SK-N-SH (cell line): ENCODE data around the gene ITM2C. TPM values are rescaled to one million over a fixed set of nuclear protein-coding genes. Genes with fewer than 3 reads are reported as not detected.

Source experiments
- CTCF ChIA-PET: fragments of 300-600, 350-600 bp; formaldehyde crosslinking; extraction: SDS; loops from one replicate; lab custom pipeline; 2021; lab: Yijun Ruan, JAX
- POLR2A ChIA-PET: fragments of 350-600 bp; sonication (Branson Sonifier 250); formaldehyde crosslinking; extraction: SDS; loops from one replicate; lab custom pipeline; 2020; ENCODE audit warnings: antibody characterized with exemption, inconsistent platforms; lab: Yijun Ruan, JAX
- DNase-seq: peaks from one replicate; pipeline ENCODE4 v3.0.0; 2012
- H2AFZ ChIP-seq: fragments of 200-600 bp; sonication (generic); 2 replicates; pipeline ENCODE4 v1.8.1; 2016; ENCODE audit warnings: antibody characterized with exemption, mild to moderate bottlenecking, low read depth
- H3F3A ChIP-seq: fragments of 200-600 bp; sonication (generic); replicated peaks from 2 replicates; pipeline ENCODE3; 2016; ENCODE audit warnings: antibody characterized with exemption, mild to moderate bottlenecking; ENCODE audit not compliant: insufficient read depth
- H3K27ac ChIP-seq, 2 experiments: fragments of 200-500 bp in 1 of 2; fragments of 200-600 bp in 1 of 2; sonication (Bioruptor generic) in 1 of 2; sonication (generic), shearing (Covaris generic) in 1 of 2; 2 replicates each; pipeline versions ENCODE4 v1.5.1 to v1.6.1; 2014 to 2016; ENCODE audit warnings: low read depth in 2 of 2, inconsistent platforms in 1 of 2, low read length in 1 of 2, mild to moderate bottlenecking in 1 of 2, mixed read lengths in 1 of 2
- H3K27me3 ChIP-seq: fragments of 200-600 bp; sonication (generic), shearing (Covaris generic); 2 replicates; pipeline ENCODE4 v1.6.1; 2016; ENCODE audit warnings: mixed run types; ENCODE audit not compliant: insufficient read depth
- H3K36me3 ChIP-seq, 2 experiments: fragments of 200-500 bp in 1 of 2; fragments of 200-600 bp in 1 of 2; sonication (Bioruptor generic) in 1 of 2; sonication (generic) in 1 of 2; replicated peaks in 1 of 2; 2 replicates each; pipeline versions ENCODE3 to v1.5.1; 2014 to 2016; ENCODE audit warnings: low read length in 1 of 2, mild to moderate bottlenecking in 1 of 2; ENCODE audit not compliant: insufficient read depth in 2 of 2, control insufficient read depth in 1 of 2
- H3K4me1 ChIP-seq, 2 experiments: fragments of 200-500 bp in 1 of 2; fragments of 200-600 bp in 1 of 2; sonication (Bioruptor generic) in 1 of 2; sonication (generic), shearing (Covaris generic) in 1 of 2; 2 replicates each; pipeline versions ENCODE4 v1.5.1 to v1.6.1; 2014 to 2016; ENCODE audit warnings: low read depth in 1 of 2, low read length in 1 of 2, mixed run types in 1 of 2; ENCODE audit not compliant: insufficient read depth in 2 of 2, control insufficient read depth in 1 of 2
- H3K4me2 ChIP-seq: fragments of 200-600 bp; sonication (generic), shearing (Covaris generic); 2 replicates; pipeline ENCODE4 v1.6.1; 2017; ENCODE audit warnings: mixed run types
- H3K4me3 ChIP-seq, 2 experiments: fragments of 200-500 bp in 1 of 2; fragments of 200-600 bp in 1 of 2; sonication (Bioruptor generic) in 1 of 2; sonication (generic), shearing (Covaris generic) in 1 of 2; 2 replicates each; pipeline versions ENCODE4 v1.5.1 to v1.8.1; 2014 to 2016; ENCODE audit warnings: low read depth in 2 of 2, inconsistent platforms in 1 of 2, low read length in 1 of 2, mild to moderate bottlenecking in 1 of 2, mixed read lengths in 1 of 2, moderate library complexity in 1 of 2
- H3K79me2 ChIP-seq: fragments of 200-600 bp; sonication (generic); 2 replicates; pipeline ENCODE4 v1.8.1; 2017; ENCODE audit warnings: mild to moderate bottlenecking; ENCODE audit not compliant: insufficient read depth
- H3K9ac ChIP-seq: fragments of 200-600 bp; sonication (generic); 2 replicates; pipeline ENCODE4 v1.6.1; 2017; ENCODE audit warnings: mixed run types
- H3K9me2 ChIP-seq: fragments of 200-600 bp; sonication (generic); 2 replicates; pipeline ENCODE4 v1.6.1; 2017; ENCODE audit warnings: mixed run types
- H3K9me3 ChIP-seq: fragments of 200-600 bp; sonication (generic); 2 replicates; pipeline ENCODE4 v1.6.1; 2017; ENCODE audit warnings: mixed run types, mild to moderate bottlenecking, moderate library complexity
- H4K20me1 ChIP-seq: fragments of 200-600 bp; sonication (generic); 2 replicates; pipeline ENCODE4 v1.6.1; 2017; ENCODE audit warnings: mild to moderate bottlenecking, mixed run types; ENCODE audit not compliant: insufficient read depth
- EZH2phosphoT487 ChIP-seq: fragments of 200-600 bp; sonication (generic); IDR thresholded peaks from 2 replicates; pipeline ENCODE4 v1.6.1; 2017; ENCODE audit warnings: low read depth, mixed run types, mild to moderate bottlenecking, antibody characterized with exemption, moderate library complexity, borderline replicate concordance
- IRF3 ChIP-seq: fragments of 150-350 bp; IDR thresholded peaks from 2 replicates; pipeline ENCODE4 v1.6.1; 2016; ENCODE audit warnings: mild to moderate bottlenecking, low read depth, low read length
- MXI1 ChIP-seq: IDR thresholded peaks from 2 replicates; pipeline ENCODE4 v1.6.1; 2012; ENCODE audit warnings: mild to moderate bottlenecking, low read depth, low read length, improper control_type of control experiment
- RAD21 ChIP-seq: IDR thresholded peaks from 2 replicates; pipeline ENCODE4 v1.6.1; 2012; ENCODE audit warnings: mild to moderate bottlenecking, low read length
- TAF1 ChIP-seq: IDR thresholded peaks from 2 replicates; pipeline ENCODE4 v1.6.1; 2012; ENCODE audit warnings: low read depth, mild to moderate bottlenecking, low read length, moderate library complexity, borderline replicate concordance
- TCF12 ChIP-seq: IDR thresholded peaks from 2 replicates; pipeline ENCODE4 v1.4.0; 2012
- WGBS: methylation state at CpG from one replicate; pipeline ENCODE4 v1.1.6; 2017; ENCODE audit warnings: low lambda C conversion rate; 5-methylcytosine and 5-hydroxymethylcytosine counted together
- polyA plus RNA-seq, 3 experiments: library from polyadenylated mRNA; depleted of rRNA; stranded (reverse); fragments of >200 nt; gene quantifications; 2 replicates each; pipeline ENCODE4 v1.2.3, GENCODE V29; 2012
- TF ChIP-seq, protein P1 (sequence below): fragments of 200-600 bp; sonication (generic); IDR thresholded peaks from 2 replicates; pipeline ENCODE4 v1.6.1; 2017; ENCODE audit warnings: antibody characterized with exemption, mild to moderate bottlenecking, moderate library complexity

ITM2C gene
- polyA plus RNA-seq, 1 of the 3 experiments (the other 2 are of a cell fraction): 288 TPM

DNA sequence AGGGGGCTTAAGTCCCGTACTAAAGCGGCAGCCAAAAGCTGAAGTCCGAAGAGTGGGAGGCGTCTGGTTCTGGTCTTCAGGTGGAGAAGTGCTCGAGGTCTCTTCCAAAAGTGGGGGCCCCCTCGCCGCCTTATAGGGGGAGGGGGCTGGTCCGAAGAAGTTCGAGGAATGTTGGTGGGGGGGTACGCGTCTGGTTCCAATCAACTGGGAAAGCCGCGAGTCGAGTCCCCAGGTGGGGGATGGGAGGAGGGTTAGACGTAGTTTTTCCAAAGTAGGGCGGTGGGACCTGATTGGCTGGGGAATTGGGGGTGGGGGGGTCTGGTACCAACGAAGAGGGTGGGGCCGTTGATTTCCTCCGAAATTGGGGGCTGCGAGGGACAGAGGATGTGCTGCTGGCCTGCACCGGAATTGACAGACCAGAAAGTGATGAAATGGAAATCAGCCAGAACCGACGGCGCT lies 594 bp downstream of the ITM2C start:
- POLR2A ChIA-PET: no interaction called here
- Histone ChIP-seq H3K36me3 (no peaks in the 10 kb centered on the region), H2AFZ (peak overlapping the region; percentile 99)

GRCh38 chr2:230865766-230866755 lies 1.3 kb downstream of the ITM2C start:
- H3K9me2 ChIP-seq: no peaks in the 10 kb centered on the region
- CTCF ChIA-PET: interaction anchor here (0.9 to 7.9 kb wide), 13 partner anchors 12 to 191 kb away, joined by 3 to 58 read pairs (median 7); partner anchors contain the start of gene PSMD1
- H3K27me3 ChIP-seq: no peaks in the 10 kb centered on the region
- H3K9ac ChIP-seq: peak overlapping the region; percentile 23; the same call in 1 of the 2 replicates
- H3K36me3 ChIP-seq: no peaks in the 10 kb centered on the region
- peaks cover 26% of the 10 kb centered on the region; the same call in 1 of the 2 replicates for H4K20me1 ChIP-seq
- 15% methylated on average over 18 of the region's 35 CpGs for WGBS
- TF ChIP-seq MXI1: peak; percentile 40; the same call in 1 of the 2 replicates
- TF ChIP-seq, protein P1, sequence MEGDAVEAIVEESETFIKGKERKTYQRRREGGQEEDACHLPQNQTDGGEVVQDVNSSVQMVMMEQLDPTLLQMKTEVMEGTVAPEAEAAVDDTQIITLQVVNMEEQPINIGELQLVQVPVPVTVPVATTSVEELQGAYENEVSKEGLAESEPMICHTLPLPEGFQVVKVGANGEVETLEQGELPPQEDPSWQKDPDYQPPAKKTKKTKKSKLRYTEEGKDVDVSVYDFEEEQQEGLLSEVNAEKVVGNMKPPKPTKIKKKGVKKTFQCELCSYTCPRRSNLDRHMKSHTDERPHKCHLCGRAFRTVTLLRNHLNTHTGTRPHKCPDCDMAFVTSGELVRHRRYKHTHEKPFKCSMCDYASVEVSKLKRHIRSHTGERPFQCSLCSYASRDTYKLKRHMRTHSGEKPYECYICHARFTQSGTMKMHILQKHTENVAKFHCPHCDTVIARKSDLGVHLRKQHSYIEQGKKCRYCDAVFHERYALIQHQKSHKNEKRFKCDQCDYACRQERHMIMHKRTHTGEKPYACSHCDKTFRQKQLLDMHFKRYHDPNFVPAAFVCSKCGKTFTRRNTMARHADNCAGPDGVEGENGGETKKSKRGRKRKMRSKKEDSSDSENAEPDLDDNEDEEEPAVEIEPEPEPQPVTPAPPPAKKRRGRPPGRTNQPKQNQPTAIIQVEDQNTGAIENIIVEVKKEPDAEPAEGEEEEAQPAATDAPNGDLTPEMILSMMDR: peak; percentile 24; the same call in 1 of the 2 replicates
- no peak for TF ChIP-seq TAF1
- peak; percentile 81 for DNase-seq
- H3K4me3 ChIP-seq: peak overlapping the region; percentile 89 to 95
- peaks cover 9% of the 10 kb centered on the region for H3F3A ChIP-seq
- POLR2A ChIA-PET: no interaction called here
- no peak overlapping the region for H2AFZ ChIP-seq
- H3K4me2 ChIP-seq: peak overlapping the region; percentile 97
- H3K27ac ChIP-seq: peak overlapping the region in 1 of 2 experiments; percentile 86; a peak in 2 of 4 replicates
- H3K79me2 ChIP-seq: no peaks in the 10 kb centered on the region
- H3K9me3 ChIP-seq: no peaks in the 10 kb centered on the region
- peaks cover 39 to 54% of the 10 kb centered on the region in 2 experiments for H3K4me1 ChIP-seq

More for the DNA sequence above, 594 bp downstream of the ITM2C start:
- Histone ChIP-seq H3K9me2 (no peaks in the 10 kb centered on the region), H3K27me3 (no peaks in the 10 kb centered on the region), H3K4me3 (peak overlapping the region; percentile 89 to 95), H3F3A (peaks cover 9% of the 10 kb centered on the region), H3K9ac (peak overlapping the region; percentile 79), H3K9me3 (no peaks in the 10 kb centered on the region), H3K4me1 (peaks cover 32 to 47% of the 10 kb centered on the region in 2 experiments), H3K79me2 (no peaks in the 10 kb centered on the region), H4K20me1 (0 out of 2 replicates have a peak, but pooled peaks cover 20% of the 10 kb centered on the region), H3K27ac (peak overlapping the region in 1 of 2 experiments; percentile 86; a peak in 2 of 4 replicates), H3K4me2 (peak overlapping the region; percentile 97)
- CTCF ChIA-PET: interaction anchor here (0.7 to 2.9 kb wide), 15 partner anchors 11 to 192 kb away, joined by 3 to 26 read pairs (median 6); partner anchors contain the start of gene PSMD1
- WGBS: 2% methylated on average over 22 of the region's 24 CpGs
- peak; percentile 70 for DNase-seq
- no peak for TF ChIP-seq RAD21
- TF ChIP-seq MXI1: 0 out of 2 replicates have a peak, but pooled peaks have one; percentile 6
- no peak for TF ChIP-seq IRF3
- no peak for TF ChIP-seq EZH2phosphoT487
- TF ChIP-seq TCF12: peak; percentile 24
